Neural progenitor cell (in vitro differentiated cells): ENCODE data around the gene CIART. TPM values are rescaled to one million over a fixed set of nuclear protein-coding genes. Genes with fewer than 3 reads are reported as not detected.
A peak's percentile ranks its signal among the peaks of the same experiment; 100 is the strongest.

Experiments
- DNase-seq: peaks from one replicate; pipeline ENCODE4 v3.0.0-alpha.2; 2016; ENCODE audit warnings: low spot score
- H2AFZ ChIP-seq: fragments of 200-600 bp; sonication (generic); replicated peaks from 2 replicates; pipeline ENCODE4 v1.6.1; 2016; ENCODE audit warnings: antibody characterized with exemption
- H3F3A ChIP-seq: fragments of 200-600 bp; sonication (generic); 2 replicates; pipeline ENCODE4 v1.6.1; 2016; ENCODE audit warnings: antibody characterized with exemption, low read depth
- H3K27ac ChIP-seq: fragments of 200-600 bp; sonication (generic); 2 replicates; pipeline ENCODE4 v1.5.1; 2016; ENCODE audit warnings: mild to moderate bottlenecking
- H3K27me3 ChIP-seq: fragments of 200-600 bp; sonication (generic); 2 replicates; pipeline ENCODE4 v1.6.1; 2016; ENCODE audit warnings: mild to moderate bottlenecking, moderate library complexity
- H3K36me3 ChIP-seq: fragments of 200-600 bp; sonication (generic); 2 replicates; pipeline ENCODE4 v1.5.1; 2016
- H3K4me1 ChIP-seq: fragments of 200-600 bp; sonication (generic); 2 replicates; pipeline ENCODE4 v1.6.1; 2016; ENCODE audit warnings: mixed run types
- H3K4me2 ChIP-seq: fragments of 200-600 bp; sonication (generic); 2 replicates; pipeline ENCODE4 v1.6.1; 2016
- H3K4me3 ChIP-seq: fragments of 200-600 bp; sonication (generic); 2 replicates; pipeline ENCODE4 v1.5.1; 2016
- H3K79me2 ChIP-seq: fragments of 200-600 bp; sonication (generic); 2 replicates; pipeline ENCODE4 v1.6.1; 2016; ENCODE audit warnings: low read depth
- H3K9ac ChIP-seq: fragments of 200-600 bp; sonication (generic); 2 replicates; pipeline ENCODE4 v1.6.1; 2016
- H3K9me3 ChIP-seq: fragments of 200-600 bp; sonication (generic); 2 replicates; pipeline ENCODE4 v1.5.1; 2016; ENCODE audit warnings: low read depth
- H4K20me1 ChIP-seq: fragments of 200-600 bp; sonication (generic); 2 replicates; pipeline ENCODE4 v1.6.1; 2016; ENCODE audit warnings: low read depth
- H3K27ac Mint-ChIP-seq: 3 replicates; pipeline ENCODE4 v1.8.0; 2021; ENCODE audit warnings: mixed read lengths
- H3K27me3 Mint-ChIP-seq: 2 replicates; pipeline ENCODE4 v1.8.0; 2022; ENCODE audit warnings: low read depth, mild to moderate bottlenecking, inconsistent platforms, moderate library complexity, mixed read lengths; ENCODE audit not compliant: insufficient read depth
- H3K36me3 Mint-ChIP-seq: 3 replicates; pipeline ENCODE4 v1.8.0; 2021; ENCODE audit warnings: mixed read lengths
- H3K4me1 Mint-ChIP-seq: 3 replicates; pipeline ENCODE4 v1.8.0; 2021; ENCODE audit warnings: mixed read lengths
- H3K4me3 Mint-ChIP-seq: 3 replicates; pipeline ENCODE4 v1.8.0; 2021; ENCODE audit warnings: mild to moderate bottlenecking, moderate library complexity, mixed read lengths
- H3K9me3 Mint-ChIP-seq: 3 replicates; pipeline ENCODE4 v1.8.0; 2020; ENCODE audit warnings: mixed read lengths
- CTCF ChIP-seq: fragments of 200-600 bp; sonication (generic); IDR thresholded peaks from 2 replicates; pipeline ENCODE4 v1.5.1; 2017; ENCODE audit warnings: antibody characterized with exemption, mild to moderate bottlenecking
- EZH2 ChIP-seq: fragments of 200-600 bp; sonication (generic); IDR thresholded peaks from 2 replicates; pipeline ENCODE4 v1.6.1; 2017; ENCODE audit warnings: antibody characterized with exemption, mild to moderate bottlenecking, moderate library complexity
- EZH2phosphoT487 ChIP-seq: fragments of 200-600 bp; sonication (generic); IDR thresholded peaks from 2 replicates; pipeline ENCODE4 v1.6.1; 2017; ENCODE audit warnings: antibody characterized with exemption
- total RNA-seq: library from RNA; depleted of rRNA; stranded (reverse); fragments of >200 nt; gene quantifications from 2 replicates; pipeline ENCODE4 v1.2.3, GENCODE V29; 2015; ENCODE audit warnings: low replicate concordance

The CIART gene
- total RNA-seq, 1 donor from 2014 or later, result 25.3 TPM

GRCh38 chr1:150243003-150243402, 39.4 kb upstream of the CIART start:
- no peaks in the 10 kb centered on the region for H3K27me3 Mint-ChIP-seq

GRCh38 chr1:150249936-150250335, 32.4 kb upstream of the CIART start:
- no peak for DNase-seq
- H3K9me3 ChIP-seq, result no peaks in the 10 kb centered on the region
- no peak overlapping the region for H3K27ac ChIP-seq
- H3K9ac ChIP-seq, result no peak overlapping the region
- no peaks in the 10 kb centered on the region for H3K27me3 ChIP-seq
- H3F3A ChIP-seq, result peaks cover under 1% of the 10 kb centered on the region
- Mint-ChIP-seq H3K9me3 (no peaks in the 10 kb centered on the region), H3K4me3 (no peak overlapping the region), H3K27me3 (peaks cover 8% of the 10 kb centered on the region), H3K4me1 (no peaks in the 10 kb centered on the region), H3K27ac (no peak overlapping the region), H3K36me3 (no peaks in the 10 kb centered on the region)
- H3K79me2 ChIP-seq, result no peaks in the 10 kb centered on the region
- no peak overlapping the region for H3K4me3 ChIP-seq
- no peaks in the 10 kb centered on the region for H3K4me1 ChIP-seq
- TF ChIP-seq EZH2 (no peak), EZH2phosphoT487 (no peak), CTCF (no peak)
- H4K20me1 ChIP-seq, result no peaks in the 10 kb centered on the region
- no peak overlapping the region for H2AFZ ChIP-seq
- H3K4me2 ChIP-seq, result no peak overlapping the region
- H3K36me3 ChIP-seq, result no peaks in the 10 kb centered on the region

More at GRCh38 chr1:150243003-150243402, 39.4 kb upstream of the CIART start:
- no peak for DNase-seq
- Mint-ChIP-seq H3K36me3 (no peaks in the 10 kb centered on the region), H3K9me3 (no peaks in the 10 kb centered on the region), H3K4me3 (no peak overlapping the region), H3K27ac (no peak overlapping the region), H3K4me1 (no peaks in the 10 kb centered on the region)
- Histone ChIP-seq H3F3A (no peaks in the 10 kb centered on the region), H3K4me1 (no peaks in the 10 kb centered on the region), H3K4me2 (no peak overlapping the region), H3K4me3 (no peak overlapping the region), H3K9ac (no peak overlapping the region), H3K36me3 (no peaks in the 10 kb centered on the region), H4K20me1 (no peaks in the 10 kb centered on the region), H2AFZ (no peak overlapping the region), H3K27ac (no peak overlapping the region), H3K79me2 (no peaks in the 10 kb centered on the region), H3K9me3 (no peaks in the 10 kb centered on the region), H3K27me3 (no peaks in the 10 kb centered on the region)
- TF ChIP-seq EZH2 (no peak), EZH2phosphoT487 (no peak), CTCF (no peak)

GRCh38 chr1:150256198-150256553, 26.2 kb upstream of the CIART start:
- Mint-ChIP-seq H3K4me1 (peaks cover 54% of the 10 kb centered on the region), H3K9me3 (no peaks in the 10 kb centered on the region), H3K27ac (peak overlapping the region; percentile 95), H3K4me3 (peak overlapping the region; percentile 93), H3K36me3 (peaks cover 2% of the 10 kb centered on the region), H3K27me3 (peaks cover 12% of the 10 kb centered on the region)
- Histone ChIP-seq H3K27ac (peak overlapping the region; percentile 98), H4K20me1 (no peaks in the 10 kb centered on the region), H3K36me3 (no peaks in the 10 kb centered on the region), H3K79me2 (peaks cover 38% of the 10 kb centered on the region), H3K27me3 (no peaks in the 10 kb centered on the region), H3K4me1 (peaks cover 23% of the 10 kb centered on the region), H3K9me3 (no peaks in the 10 kb centered on the region), H3K9ac (peak overlapping the region; percentile 67), H3K4me3 (peak overlapping the region; percentile 84), H3F3A (peaks cover 56% of the 10 kb centered on the region), H2AFZ (no peak overlapping the region), H3K4me2 (peak overlapping the region; percentile 99)
- no peak for DNase-seq
- TF ChIP-seq EZH2, result no peak
- no peak for TF ChIP-seq EZH2phosphoT487
- TF ChIP-seq CTCF, result no peak
